Measurements from ENCODE around the gene RIMBP2.

RIMBP2 gene

GRCh38 chr12:130457215-130457614, 258.9 kb downstream of the RIMBP2 start:
- no peak for DNase-seq (ENCODE audit: extremely low read depth, low read depth)
- TF ChIP-seq, protein P1, sequence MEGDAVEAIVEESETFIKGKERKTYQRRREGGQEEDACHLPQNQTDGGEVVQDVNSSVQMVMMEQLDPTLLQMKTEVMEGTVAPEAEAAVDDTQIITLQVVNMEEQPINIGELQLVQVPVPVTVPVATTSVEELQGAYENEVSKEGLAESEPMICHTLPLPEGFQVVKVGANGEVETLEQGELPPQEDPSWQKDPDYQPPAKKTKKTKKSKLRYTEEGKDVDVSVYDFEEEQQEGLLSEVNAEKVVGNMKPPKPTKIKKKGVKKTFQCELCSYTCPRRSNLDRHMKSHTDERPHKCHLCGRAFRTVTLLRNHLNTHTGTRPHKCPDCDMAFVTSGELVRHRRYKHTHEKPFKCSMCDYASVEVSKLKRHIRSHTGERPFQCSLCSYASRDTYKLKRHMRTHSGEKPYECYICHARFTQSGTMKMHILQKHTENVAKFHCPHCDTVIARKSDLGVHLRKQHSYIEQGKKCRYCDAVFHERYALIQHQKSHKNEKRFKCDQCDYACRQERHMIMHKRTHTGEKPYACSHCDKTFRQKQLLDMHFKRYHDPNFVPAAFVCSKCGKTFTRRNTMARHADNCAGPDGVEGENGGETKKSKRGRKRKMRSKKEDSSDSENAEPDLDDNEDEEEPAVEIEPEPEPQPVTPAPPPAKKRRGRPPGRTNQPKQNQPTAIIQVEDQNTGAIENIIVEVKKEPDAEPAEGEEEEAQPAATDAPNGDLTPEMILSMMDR (IDR thresholded peaks at IDR 0.05; ENCODE audit: low read depth, low read length, missing control alignments), result no peak
- H3K4me3 ChIP-seq (replicated peaks; ENCODE audit: low read depth, low read length), result no peak overlapping the region

- TF ChIP-seq, protein P1 (IDR thresholded peaks at IDR 0.05; ENCODE audit: low read depth, low read length, missing control alignments), result no peak
- no peak for DNase-seq (ENCODE audit: extremely low read depth, low read depth)
- no peak overlapping the region for H3K4me3 ChIP-seq (replicated peaks; ENCODE audit: low read depth, low read length)
Observed at GRCh38 chr12:130456375-130457199, 259.5 kb downstream of the RIMBP2 start.

DNA sequence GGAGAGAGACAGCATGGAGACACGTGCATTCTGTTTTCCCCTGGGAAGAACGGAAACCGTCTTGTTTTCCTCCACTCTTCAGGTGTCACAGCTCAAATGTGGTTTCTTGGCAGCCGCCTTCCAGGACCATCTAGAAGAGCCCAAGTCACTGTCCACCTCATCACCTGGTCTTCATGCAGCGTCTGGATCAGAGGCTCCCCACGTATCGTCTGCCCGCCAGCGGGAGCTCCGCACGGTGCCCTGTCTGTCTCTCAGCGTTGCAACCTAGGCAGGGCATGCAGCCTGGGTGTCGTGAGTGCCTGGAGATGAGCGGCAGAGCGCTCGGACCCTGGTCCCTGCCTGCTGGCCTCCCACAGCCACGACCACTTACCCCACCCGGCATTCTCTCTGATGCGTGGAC, 260.9 kb downstream of the RIMBP2 start:
- DNase-seq (ENCODE audit: extremely low read depth, low read depth), result no peak
- H3K4me3 ChIP-seq (replicated peaks; ENCODE audit: low read depth, low read length), result no peak overlapping the region
- TF ChIP-seq, protein P1 (IDR thresholded peaks at IDR 0.05; ENCODE audit: low read depth, low read length, missing control alignments), result no peak

GRCh38 chr12:130454296-130454695, 261.8 kb downstream of the RIMBP2 start:
- DNase-seq (ENCODE audit: extremely low read depth, low read depth), result no peak
- TF ChIP-seq, protein P1 (IDR thresholded peaks at IDR 0.05; ENCODE audit: low read depth, low read length, missing control alignments), result no peak
- no peak overlapping the region for H3K4me3 ChIP-seq (replicated peaks; ENCODE audit: low read depth, low read length)

GRCh38 chr12:130452546-130452945, 263.6 kb downstream of the RIMBP2 start:
- TF ChIP-seq, protein P1 (IDR thresholded peaks at IDR 0.05; ENCODE audit: low read depth, low read length, missing control alignments), result no peak
- H3K4me3 ChIP-seq (replicated peaks; ENCODE audit: low read depth, low read length), result no peak overlapping the region
- DNase-seq (ENCODE audit: extremely low read depth, low read depth), result no peak

DNA sequence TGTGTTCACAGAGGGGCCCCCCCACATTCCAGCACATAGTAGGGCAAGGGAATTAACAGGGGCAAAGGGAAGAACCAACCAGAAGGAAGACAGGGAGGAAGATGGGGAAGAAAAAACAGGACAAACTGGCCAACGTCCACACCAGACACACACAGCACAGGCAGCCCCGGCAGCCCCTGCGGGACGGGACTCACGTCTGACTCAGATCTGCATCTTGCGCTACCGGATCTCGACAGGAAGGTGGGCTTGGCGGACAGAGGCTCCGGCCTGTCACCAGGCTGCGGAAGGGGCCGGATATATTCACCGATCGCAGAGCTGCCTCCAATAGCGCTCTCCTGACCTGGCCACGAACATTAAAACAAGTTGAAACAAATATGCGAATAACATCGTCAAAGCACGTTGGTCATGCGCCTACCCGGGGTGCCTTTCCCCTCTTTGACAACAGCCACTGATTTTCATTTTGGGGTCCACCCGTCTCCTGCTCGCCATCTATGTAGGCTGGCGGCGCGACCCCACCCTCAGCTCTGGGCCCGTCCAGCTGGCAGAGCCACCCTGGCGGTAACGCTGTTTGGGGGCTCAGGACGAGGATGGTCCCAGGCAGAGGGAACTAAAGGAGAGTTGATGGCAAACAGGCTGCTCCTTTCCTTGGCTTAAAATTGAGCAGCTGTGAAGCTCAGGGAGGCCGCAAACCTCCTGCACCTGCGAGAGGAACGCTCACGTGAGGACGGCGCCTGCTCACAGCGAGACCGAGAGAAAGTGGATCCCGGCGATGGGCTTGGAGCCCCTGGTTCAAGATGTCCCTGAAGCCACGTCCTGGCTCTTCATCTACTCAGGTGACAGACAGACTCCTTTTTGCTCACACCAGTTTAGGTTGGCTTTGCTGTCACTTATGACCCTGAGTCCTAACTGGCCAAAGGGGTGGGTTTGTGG, 264.8 kb downstream of the RIMBP2 start:
- H3K4me3 ChIP-seq (replicated peaks; ENCODE audit: low read depth, low read length), result no peak overlapping the region
- TF ChIP-seq, protein P1 (IDR thresholded peaks at IDR 0.05; ENCODE audit: low read depth, low read length, missing control alignments), result no peak
- DNase-seq (ENCODE audit: extremely low read depth, low read depth), result no peak

All from HFF-Myc (cell line).